Stimulated activated CD8-positive, alpha-beta memory T cell treated with anti-CD3 and anti-CD28 coated beads, Interleukin-12 subunit alpha, Interleukin-12 subunit beta, amount 100 ng/mL, for 24 hours (primary cell): ENCODE results near the gene CLDN25.
A peak's percentile ranks its signal among the peaks of the same experiment; 100 is the strongest.
"Not testable (repeated sequence)": the region's sequence is repeated elsewhere in the genome, so short reads cannot be mapped to it uniquely, and the experiment has no call there.

Experiments used
- DNase-seq: peaks from one replicate; pipeline ENCODE4 v3.0.0-alpha.2; 2020; ENCODE audit errors: extremely low read depth

The CLDN25 gene

DNA sequence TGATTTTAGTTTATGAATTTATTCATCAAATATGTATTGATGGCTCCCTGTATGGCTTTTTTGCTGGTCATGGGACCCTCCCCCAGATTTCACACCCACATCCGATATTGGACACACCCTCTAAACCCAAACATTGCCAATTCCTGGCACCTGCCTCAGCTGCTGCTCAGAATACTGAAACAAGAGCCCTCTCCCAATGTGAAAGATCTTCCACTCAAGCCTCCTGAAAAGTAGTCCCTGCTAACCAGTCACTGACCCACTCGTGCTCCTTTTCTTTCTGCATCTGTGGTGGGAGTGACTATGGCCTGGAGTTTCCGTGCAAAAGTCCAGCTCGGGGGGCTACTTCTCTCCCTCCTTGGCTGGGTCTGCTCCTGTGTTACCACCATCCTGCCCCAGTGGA is at the start of gene CLDN25:
TSS of gene CLDN25 (plus strand) at position 301 of the 400 bp plus-strand sequence. CDS start at position 301, 0 bp downstream.
- DNase-seq = no peak

- no peak for DNase-seq
These were observed 48.5 kb upstream of the CLDN25 start for GRCh38 chr11:113730887-113731726.

DNA sequence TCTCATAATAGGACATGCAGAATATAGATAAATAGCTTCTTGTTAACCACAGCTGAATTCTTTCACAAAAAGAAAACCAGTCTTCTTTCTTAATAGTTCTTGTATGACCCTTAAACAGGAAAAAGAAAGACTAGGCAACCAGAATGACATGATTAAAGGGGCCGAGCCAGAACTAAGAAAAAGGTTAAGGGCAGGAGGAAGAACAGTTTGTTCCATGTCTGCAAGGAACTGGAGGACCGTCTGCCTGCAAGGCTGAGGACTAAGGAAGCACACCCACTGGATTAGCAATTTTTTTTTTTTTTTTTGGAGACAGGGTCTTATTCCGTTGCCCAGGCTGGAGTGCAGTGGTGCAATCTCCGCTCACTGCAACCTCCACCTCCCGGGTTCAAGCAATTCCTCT is 47.5 kb upstream of the CLDN25 start:
- no peak for DNase-seq

DNA sequence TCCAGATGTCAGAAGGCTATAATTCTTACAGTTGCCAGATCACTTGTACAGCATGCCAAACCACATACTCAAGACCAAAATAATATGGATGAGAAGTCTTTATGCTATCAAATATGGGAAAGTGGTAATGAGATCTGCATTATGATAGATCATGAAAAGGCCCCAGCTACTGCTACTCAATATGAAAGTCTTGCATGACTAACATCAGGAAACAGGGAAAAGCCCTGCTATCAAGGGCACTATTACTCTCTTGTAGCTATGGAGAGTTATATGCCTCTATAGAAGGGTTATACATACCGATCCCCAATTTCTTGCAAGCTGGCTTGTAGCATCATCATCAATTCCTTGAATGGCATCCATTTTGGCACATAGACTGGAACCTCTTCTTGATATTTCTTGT is 43.3 kb upstream of the CLDN25 start:
- DNase-seq = no peak

- DNase-seq = no peak
These were observed 26.7 kb upstream of the CLDN25 start for GRCh38 chr11:113752932-113753331.

GRCh38 chr11:113760241-113760640 is 19.4 kb upstream of the CLDN25 start:
- no peak for DNase-seq

- not testable (repeated sequence) for DNase-seq
These were observed 16.6 kb upstream of the CLDN25 start for GRCh38 chr11:113763040-113763439.

DNA sequence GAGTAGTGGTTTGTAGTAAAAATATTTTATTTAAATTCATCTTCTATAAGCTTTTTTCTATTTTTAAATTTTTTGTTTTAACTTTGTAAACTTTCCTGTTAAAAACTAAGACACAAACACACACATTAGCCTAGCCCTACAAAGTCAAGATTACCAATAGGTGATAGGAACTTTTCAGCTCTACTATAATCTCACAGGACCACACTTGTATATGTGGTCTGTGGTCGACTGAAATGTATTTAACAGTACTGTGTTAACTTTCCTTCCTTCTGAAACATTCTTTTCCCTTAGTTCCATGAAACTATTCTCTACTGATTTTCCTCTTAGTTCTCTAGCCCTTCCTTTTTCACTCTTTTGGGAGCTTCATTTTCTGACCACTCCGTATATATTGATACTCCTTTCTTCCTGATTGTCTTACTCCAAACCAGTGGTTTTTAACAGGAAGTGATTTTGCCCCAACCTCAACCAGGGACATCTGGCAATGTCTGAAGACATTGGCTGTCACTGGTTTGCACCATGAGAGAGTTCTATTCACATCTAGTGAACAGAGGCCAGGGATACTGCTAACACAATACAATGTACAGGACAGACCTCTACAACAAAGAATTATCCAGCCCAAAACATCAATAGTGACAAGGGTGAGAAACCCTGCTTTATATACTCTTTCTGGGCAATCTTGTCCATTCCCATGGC is 14.9 kb upstream of the CLDN25 start:
- DNase-seq = no peak

GRCh38 chr11:113771964-113772363 is 7.6 kb upstream of the CLDN25 start:
- no peak for DNase-seq

GRCh38 chr11:113773092-113773415 is 6.5 kb upstream of the CLDN25 start:
- DNase-seq = no peak

- peak; percentile 82 for DNase-seq
These were observed 6.0 kb upstream of the CLDN25 start, which contains the start of gene ZW10 for GRCh38 chr11:113773416-113774173. Gene ZW10, minus strand, starts transcription at chr11:113773692. Its CDS starts 26 bp downstream, at chr11:113773666.

- no peak for DNase-seq
These were observed 5.5 kb upstream of the CLDN25 start for GRCh38 chr11:113774174-113774503.

- no peak for DNase-seq
These were observed 1.3 kb upstream of the CLDN25 start for GRCh38 chr11:113778111-113778910.

GRCh38 chr11:113781682-113782081 is 2.1 kb downstream of the CLDN25 start:
- no peak for DNase-seq

DNA sequence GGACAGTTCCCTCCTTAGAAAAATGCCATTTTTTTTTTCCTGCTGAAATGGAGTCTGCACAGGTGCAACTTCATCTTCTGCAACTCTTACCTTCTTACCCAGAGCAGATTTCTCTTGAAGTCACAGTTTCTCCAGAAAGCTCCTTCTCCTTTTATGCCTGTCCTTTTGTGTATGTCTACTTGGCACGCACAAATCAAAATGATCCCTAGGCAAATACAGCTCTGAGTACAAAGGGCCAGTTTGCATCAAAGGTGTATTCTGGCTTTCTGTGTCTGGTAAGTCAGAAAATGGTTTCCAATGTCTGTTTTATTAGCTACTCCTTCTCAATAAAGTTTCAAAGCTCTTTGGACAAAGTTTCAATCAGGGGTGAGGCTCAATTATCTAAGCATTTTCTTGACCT is 2.5 kb downstream of the CLDN25 start:
- DNase-seq = no peak

GRCh38 chr11:113789016-113789415 is 9.4 kb downstream of the CLDN25 start:
- not testable (repeated sequence) for DNase-seq

DNA sequence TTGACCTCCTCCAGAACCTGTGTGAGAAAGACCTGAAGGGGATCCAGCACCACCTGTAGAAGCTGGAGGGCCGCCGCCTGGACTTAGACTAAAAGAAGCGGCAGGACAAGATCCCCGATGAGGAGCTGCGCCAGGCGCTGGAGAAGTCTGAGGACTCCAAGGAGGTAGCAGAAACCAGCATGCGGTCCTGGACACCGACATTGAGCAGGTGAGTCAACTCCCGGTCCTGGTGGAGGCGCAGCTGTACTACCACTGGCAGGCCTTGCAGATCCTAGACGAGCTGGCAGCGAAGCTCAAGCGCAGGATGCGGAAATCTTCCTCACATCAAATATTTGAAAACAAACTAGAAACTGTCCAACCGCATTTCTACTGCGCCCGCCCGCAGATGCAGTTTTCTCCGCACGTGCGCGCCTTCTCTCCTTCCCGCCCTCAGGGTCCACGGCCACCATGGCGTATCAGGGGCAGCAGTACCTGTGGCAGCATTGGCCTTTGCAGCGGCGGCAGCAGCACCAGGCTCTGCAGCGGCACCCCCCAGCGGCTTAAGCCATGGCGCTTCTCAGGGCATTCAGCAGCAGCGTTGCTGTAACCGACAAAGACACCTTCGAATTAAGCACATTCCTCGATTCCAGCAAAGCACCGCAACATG is 10.2 kb downstream of the CLDN25 start:
- no peak for DNase-seq

GRCh38 chr11:113796663-113797259 is 17.2 kb downstream of the CLDN25 start:
- no peak for DNase-seq

DNA sequence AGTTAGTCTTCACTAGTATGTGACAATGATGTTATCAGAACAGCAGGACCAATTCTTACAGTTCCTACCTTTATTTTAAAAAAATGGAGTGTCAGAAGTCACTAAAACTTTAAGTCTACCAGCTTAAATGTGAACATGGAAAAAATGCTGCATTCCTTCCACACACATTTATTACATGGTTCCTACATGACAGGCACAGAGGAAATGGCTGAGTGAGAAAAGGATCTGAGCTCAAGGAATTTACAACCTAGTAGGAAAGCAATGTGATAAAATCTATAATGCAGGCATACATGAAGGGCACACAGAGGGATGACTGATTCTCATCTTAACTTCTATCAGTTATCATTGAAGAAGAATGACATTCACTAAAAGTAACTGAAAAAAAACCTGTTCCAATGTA is 23.0 kb downstream of the CLDN25 start:
- no peak for DNase-seq

DNA sequence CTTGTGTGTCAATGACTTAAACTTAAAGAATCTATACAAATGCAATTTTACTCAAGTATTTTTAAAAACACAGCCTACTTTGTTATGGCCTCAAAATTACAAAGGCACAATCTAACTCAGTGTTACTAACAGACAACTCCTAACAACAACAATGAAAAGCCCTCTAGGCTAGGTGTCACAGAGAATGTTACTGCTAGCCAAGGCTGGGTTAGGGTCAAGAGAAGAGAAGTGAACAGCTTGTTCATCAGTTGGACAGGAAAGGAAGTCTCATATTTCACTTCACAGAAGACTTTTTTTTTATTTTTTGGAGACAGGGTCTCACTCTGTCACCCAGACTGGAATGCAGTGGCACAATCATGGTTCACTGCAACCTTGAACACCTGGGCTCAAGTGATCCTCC is 26.0 kb downstream of the CLDN25 start:
- DNase-seq = no peak

GRCh38 chr11:113806406-113806805 is 26.8 kb downstream of the CLDN25 start:
- DNase-seq = no peak
